Right atrium auricular region (tissue), 2 donors: ENCODE measurements around the gene CACNA1F. TPM values are rescaled to one million over a fixed set of nuclear protein-coding genes. Genes with fewer than 3 reads are reported as not detected.

Experiments used
- DNase-seq: peaks from one replicate; pipeline ENCODE4 v3.0.0-alpha.2; 2019; ENCODE audit warnings: low spot score
- H3K27ac ChIP-seq, 2 donors: fragments of 200-600 bp; sonication (generic); 1 replicate in 1 of 2; 2 replicates in 1 of 2; pipeline ENCODE4 v1.5.1; 2016 to 2019
- H3K27me3 ChIP-seq, 2 donors: fragments of 200-600 bp; sonication (generic); one replicate each; pipeline versions ENCODE4 v1.5.1 to v1.6.0; 2017 to 2019
- H3K36me3 ChIP-seq: fragments of 200-600 bp; sonication (generic); one replicate; pipeline ENCODE4 v1.5.1; 2016
- H3K4me1 ChIP-seq, 2 donors: fragments of 200-600 bp; sonication (generic); one replicate each; pipeline versions ENCODE4 v1.5.1 to v1.6.0; 2017 to 2019
- H3K4me3 ChIP-seq, 2 donors: fragments of 200-600 bp; sonication (generic); 1 replicate in 1 of 2; 2 replicates in 1 of 2; pipeline ENCODE4 v1.5.1; 2017 to 2019; ENCODE audit warnings: mild to moderate bottlenecking in 1 of 2, moderate library complexity in 1 of 2
- H3K9me3 ChIP-seq, 2 donors: fragments of 200-600 bp; sonication (generic); one replicate each; pipeline ENCODE4 v1.5.1; 2019
- CTCF ChIP-seq, 2 donors: fragments of 200-600 bp; sonication (generic); IDR thresholded peaks; one replicate each; pipeline ENCODE4 v1.5.1; 2019; ENCODE audit warnings: antibody characterized with exemption in 2 of 2
- total RNA-seq, 2 donors: library from RNA; depleted of rRNA; stranded (reverse); fragments of >200 nt; gene quantifications; one replicate each; pipeline ENCODE4 v1.1.0, GENCODE V29; 2016

The CACNA1F gene
- total RNA-seq, 2 donors from 2014 or later = 0.08 to 0.11 TPM

- peaks cover 27% of the 10 kb centered on the region for H3K36me3 ChIP-seq
- no peaks in the 10 kb centered on the region for H3K27me3 ChIP-seq
- H3K4me3 ChIP-seq = no peak overlapping the region
- no peak for DNase-seq
- no peaks in the 10 kb centered on the region for H3K4me1 ChIP-seq
- H3K9me3 ChIP-seq = no peaks in the 10 kb centered on the region
- no peak overlapping the region for H3K27ac ChIP-seq
- no peak for TF ChIP-seq CTCF (IDR thresholded peaks at IDR 0.05)
Measured at GRCh38 chrX:49250066-49250465, 16.9 kb upstream of the CACNA1F start.

GRCh38 chrX:49249616-49250015 is 16.5 kb upstream of the CACNA1F start:
- no peak overlapping the region for H3K4me3 ChIP-seq
- no peak for TF ChIP-seq CTCF (IDR thresholded peaks at IDR 0.05)
- H3K4me1 ChIP-seq = no peaks in the 10 kb centered on the region
- no peak overlapping the region for H3K27ac ChIP-seq
- peaks cover 27% of the 10 kb centered on the region for H3K36me3 ChIP-seq
- H3K27me3 ChIP-seq = no peaks in the 10 kb centered on the region
- no peak for DNase-seq
- no peaks in the 10 kb centered on the region for H3K9me3 ChIP-seq

- TF ChIP-seq CTCF (IDR thresholded peaks at IDR 0.05) = no peak
- Histone ChIP-seq H3K4me1 (no peaks in the 10 kb centered on the region), H3K9me3 (no peaks in the 10 kb centered on the region), H3K36me3 (peaks cover 27% of the 10 kb centered on the region), H3K27ac (no peak overlapping the region), H3K4me3 (no peak overlapping the region), H3K27me3 (no peaks in the 10 kb centered on the region)
- no peak for DNase-seq
Measured at GRCh38 chrX:49249071-49249470, 15.9 kb upstream of the CACNA1F start.

GRCh38 chrX:49247916-49248811 is 15.0 kb upstream of the CACNA1F start:
- Histone ChIP-seq H3K27ac (no peak overlapping the region), H3K4me1 (no peaks in the 10 kb centered on the region), H3K27me3 (no peaks in the 10 kb centered on the region), H3K36me3 (peaks cover 34% of the 10 kb centered on the region), H3K9me3 (no peaks in the 10 kb centered on the region), H3K4me3 (no peak overlapping the region)
- TF ChIP-seq CTCF (IDR thresholded peaks at IDR 0.05) = no peak
- DNase-seq = no peak

- no peaks in the 10 kb centered on the region for H3K27me3 ChIP-seq
- H3K36me3 ChIP-seq = peaks cover 34% of the 10 kb centered on the region
- TF ChIP-seq CTCF (IDR thresholded peaks at IDR 0.05) = no peak
- no peaks in the 10 kb centered on the region for H3K4me1 ChIP-seq
- DNase-seq = no peak
- no peak overlapping the region for H3K27ac ChIP-seq
- no peak overlapping the region for H3K4me3 ChIP-seq
- no peaks in the 10 kb centered on the region for H3K9me3 ChIP-seq
Measured at GRCh38 chrX:49247346-49247745, 14.2 kb upstream of the CACNA1F start.
